HepG2 (cell line): ENCODE data around the gene ENTPD2.

ENCODE experiments used
- CC2D1A ChIP-seq: sonication (generic); formaldehyde crosslinking; IDR thresholded peaks from 2 replicates; pipeline ENCODE4 v1.8.1; 2023; ENCODE audit warnings: mild to moderate bottlenecking, missing genetic modification reagents
- JUND ChIP-seq: sonication (generic); formaldehyde crosslinking; IDR thresholded peaks from 2 replicates; pipeline ENCODE4 v1.8.0; 2022; ENCODE audit warnings: mild to moderate bottlenecking, missing genetic modification reagents
- KAT7 ChIP-seq: IDR thresholded peaks from 2 replicates; pipeline ENCODE4 v1.6.1; 2018; ENCODE audit warnings: borderline replicate concordance, missing compliant biosample characterization
- POLR2A ChIP-seq, 2 experiments: IDR thresholded peaks; 2 replicates each; pipeline ENCODE4 v1.6.1; 2011; ENCODE audit warnings: low read depth in 2 of 2, low read length in 2 of 2, mild to moderate bottlenecking in 1 of 2, moderate library complexity in 1 of 2; ENCODE audit not compliant: insufficient read depth in 1 of 2
- POLR2AphosphoS5 ChIP-seq: IDR thresholded peaks from 2 replicates; pipeline ENCODE4 v1.6.1; 2012; ENCODE audit warnings: low read depth, low read length
- YEATS4 ChIP-seq: sonication (generic); formaldehyde crosslinking; IDR thresholded peaks from 2 replicates; pipeline ENCODE4 v1.4.0; 2020; ENCODE audit warnings: missing genetic modification reagents, borderline replicate concordance
- ZMYM4 ChIP-seq: sonication (generic); formaldehyde crosslinking; IDR thresholded peaks from 2 replicates; pipeline ENCODE4 v1.8.1; 2023; ENCODE audit warnings: mild to moderate bottlenecking, missing genetic modification reagents
- ZNF10 ChIP-seq: sonication (generic); formaldehyde crosslinking; IDR thresholded peaks from 2 replicates; pipeline ENCODE4 v1.4.0; 2020; ENCODE audit warnings: mild to moderate bottlenecking, low read depth, missing genetic modification reagents, borderline replicate concordance
- ZNF335 ChIP-seq: sonication (generic); formaldehyde crosslinking; IDR thresholded peaks from 2 replicates; pipeline ENCODE4 v1.4.0; 2020; ENCODE audit warnings: missing genetic modification reagents
- TF ChIP-seq, protein P1 (sequence below): sonication (generic); formaldehyde crosslinking; IDR thresholded peaks from 2 replicates; pipeline ENCODE4 v1.4.0; 2020; ENCODE audit warnings: missing genetic modification reagents, mild to moderate bottlenecking, borderline replicate concordance
- TF ChIP-seq, protein P2 (sequence below): IDR thresholded peaks from 2 replicates; pipeline ENCODE4 v1.4.0; 2020; ENCODE audit warnings: mild to moderate bottlenecking, missing genetic modification reagents
- TF ChIP-seq, protein P3 (sequence below): sonication (generic); formaldehyde crosslinking; IDR thresholded peaks from 2 replicates; pipeline ENCODE4 v1.5.0; 2020; ENCODE audit warnings: mild to moderate bottlenecking, missing genetic modification reagents, moderate library complexity
- TF ChIP-seq, protein P4 (sequence below): sonication (generic); formaldehyde crosslinking; IDR thresholded peaks from 2 replicates; pipeline ENCODE4 v1.8.0; 2022; ENCODE audit warnings: mild to moderate bottlenecking, missing genetic modification reagents, moderate library complexity
- TF ChIP-seq, protein P5 (sequence below): sonication (generic); formaldehyde crosslinking; IDR thresholded peaks from 2 replicates; pipeline ENCODE4 v1.4.0; 2020; ENCODE audit warnings: mild to moderate bottlenecking, missing genetic modification reagents, borderline replicate concordance

DNA sequence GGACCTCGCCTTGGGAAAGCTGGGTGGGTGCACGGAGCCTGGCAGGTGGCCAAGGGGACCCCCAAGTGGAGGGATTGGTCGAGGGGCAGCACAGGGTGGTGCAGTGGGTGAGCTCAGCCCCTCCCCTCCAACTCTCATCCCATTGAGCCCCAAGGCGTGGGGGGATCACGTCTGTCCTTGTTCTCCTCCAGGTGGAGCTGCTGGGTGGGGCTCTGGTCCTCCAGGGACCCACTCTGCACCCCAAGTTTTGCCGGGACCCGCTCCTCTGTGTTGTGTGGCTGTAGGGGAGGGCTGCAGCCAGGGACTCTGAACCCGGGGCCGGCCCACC, 18.4 kb downstream of the ENTPD2 start:
- TF ChIP-seq, protein P1, sequence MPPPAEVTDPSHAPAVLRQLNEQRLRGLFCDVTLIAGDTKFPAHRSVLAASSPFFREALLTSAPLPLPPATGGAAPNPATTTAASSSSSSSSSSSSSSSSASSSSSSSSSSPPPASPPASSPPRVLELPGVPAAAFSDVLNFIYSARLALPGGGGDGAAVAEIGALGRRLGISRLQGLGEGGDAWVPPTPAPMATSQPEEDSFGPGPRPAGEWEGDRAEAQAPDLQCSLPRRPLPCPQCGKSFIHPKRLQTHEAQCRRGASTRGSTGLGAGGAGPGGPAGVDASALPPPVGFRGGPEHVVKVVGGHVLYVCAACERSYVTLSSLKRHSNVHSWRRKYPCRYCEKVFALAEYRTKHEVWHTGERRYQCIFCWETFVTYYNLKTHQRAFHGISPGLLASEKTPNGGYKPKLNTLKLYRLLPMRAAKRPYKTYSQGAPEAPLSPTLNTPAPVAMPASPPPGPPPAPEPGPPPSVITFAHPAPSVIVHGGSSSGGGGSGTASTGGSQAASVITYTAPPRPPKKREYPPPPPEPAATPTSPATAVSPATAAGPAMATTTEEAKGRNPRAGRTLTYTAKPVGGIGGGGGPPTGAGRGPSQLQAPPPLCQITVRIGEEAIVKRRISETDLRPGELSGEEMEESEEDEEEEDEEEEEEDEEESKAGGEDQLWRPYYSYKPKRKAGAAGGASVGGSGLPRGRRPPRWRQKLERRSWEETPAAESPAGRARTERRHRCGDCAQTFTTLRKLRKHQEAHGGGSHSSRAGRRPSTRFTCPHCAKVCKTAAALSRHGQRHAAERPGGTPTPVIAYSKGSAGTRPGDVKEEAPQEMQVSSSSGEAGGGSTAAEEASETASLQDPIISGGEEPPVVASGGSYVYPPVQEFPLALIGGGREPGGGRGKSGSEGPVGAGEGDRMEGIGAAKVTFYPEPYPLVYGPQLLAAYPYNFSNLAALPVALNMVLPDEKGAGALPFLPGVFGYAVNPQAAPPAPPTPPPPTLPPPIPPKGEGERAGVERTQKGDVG (CRISPR knock-in tag) = no peak
- TF ChIP-seq POLR2A (IDR thresholded peaks at IDR 0.05; ENCODE audit: insufficient read depth in 1 of 2, low read depth in 2 of 2, low read length in 2 of 2) (no peak), CC2D1A (no peak), ZNF335 (CRISPR knock-in tag) (no peak), POLR2AphosphoS5 (no peak), ZMYM4 (CRISPR knock-in tag) (no peak), YEATS4 (no peak), ZNF10 (CRISPR knock-in tag) (0 out of 2 replicates have a peak, but pooled peaks have one; percentile 24), JUND (no peak), KAT7 (CRISPR knock-in tag) (no peak)
- TF ChIP-seq, protein P2, sequence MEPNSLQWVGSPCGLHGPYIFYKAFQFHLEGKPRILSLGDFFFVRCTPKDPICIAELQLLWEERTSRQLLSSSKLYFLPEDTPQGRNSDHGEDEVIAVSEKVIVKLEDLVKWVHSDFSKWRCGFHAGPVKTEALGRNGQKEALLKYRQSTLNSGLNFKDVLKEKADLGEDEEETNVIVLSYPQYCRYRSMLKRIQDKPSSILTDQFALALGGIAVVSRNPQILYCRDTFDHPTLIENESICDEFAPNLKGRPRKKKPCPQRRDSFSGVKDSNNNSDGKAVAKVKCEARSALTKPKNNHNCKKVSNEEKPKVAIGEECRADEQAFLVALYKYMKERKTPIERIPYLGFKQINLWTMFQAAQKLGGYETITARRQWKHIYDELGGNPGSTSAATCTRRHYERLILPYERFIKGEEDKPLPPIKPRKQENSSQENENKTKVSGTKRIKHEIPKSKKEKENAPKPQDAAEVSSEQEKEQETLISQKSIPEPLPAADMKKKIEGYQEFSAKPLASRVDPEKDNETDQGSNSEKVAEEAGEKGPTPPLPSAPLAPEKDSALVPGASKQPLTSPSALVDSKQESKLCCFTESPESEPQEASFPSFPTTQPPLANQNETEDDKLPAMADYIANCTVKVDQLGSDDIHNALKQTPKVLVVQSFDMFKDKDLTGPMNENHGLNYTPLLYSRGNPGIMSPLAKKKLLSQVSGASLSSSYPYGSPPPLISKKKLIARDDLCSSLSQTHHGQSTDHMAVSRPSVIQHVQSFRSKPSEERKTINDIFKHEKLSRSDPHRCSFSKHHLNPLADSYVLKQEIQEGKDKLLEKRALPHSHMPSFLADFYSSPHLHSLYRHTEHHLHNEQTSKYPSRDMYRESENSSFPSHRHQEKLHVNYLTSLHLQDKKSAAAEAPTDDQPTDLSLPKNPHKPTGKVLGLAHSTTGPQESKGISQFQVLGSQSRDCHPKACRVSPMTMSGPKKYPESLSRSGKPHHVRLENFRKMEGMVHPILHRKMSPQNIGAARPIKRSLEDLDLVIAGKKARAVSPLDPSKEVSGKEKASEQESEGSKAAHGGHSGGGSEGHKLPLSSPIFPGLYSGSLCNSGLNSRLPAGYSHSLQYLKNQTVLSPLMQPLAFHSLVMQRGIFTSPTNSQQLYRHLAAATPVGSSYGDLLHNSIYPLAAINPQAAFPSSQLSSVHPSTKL (CRISPR knock-in tag) = no peak
- TF ChIP-seq, protein P3, sequence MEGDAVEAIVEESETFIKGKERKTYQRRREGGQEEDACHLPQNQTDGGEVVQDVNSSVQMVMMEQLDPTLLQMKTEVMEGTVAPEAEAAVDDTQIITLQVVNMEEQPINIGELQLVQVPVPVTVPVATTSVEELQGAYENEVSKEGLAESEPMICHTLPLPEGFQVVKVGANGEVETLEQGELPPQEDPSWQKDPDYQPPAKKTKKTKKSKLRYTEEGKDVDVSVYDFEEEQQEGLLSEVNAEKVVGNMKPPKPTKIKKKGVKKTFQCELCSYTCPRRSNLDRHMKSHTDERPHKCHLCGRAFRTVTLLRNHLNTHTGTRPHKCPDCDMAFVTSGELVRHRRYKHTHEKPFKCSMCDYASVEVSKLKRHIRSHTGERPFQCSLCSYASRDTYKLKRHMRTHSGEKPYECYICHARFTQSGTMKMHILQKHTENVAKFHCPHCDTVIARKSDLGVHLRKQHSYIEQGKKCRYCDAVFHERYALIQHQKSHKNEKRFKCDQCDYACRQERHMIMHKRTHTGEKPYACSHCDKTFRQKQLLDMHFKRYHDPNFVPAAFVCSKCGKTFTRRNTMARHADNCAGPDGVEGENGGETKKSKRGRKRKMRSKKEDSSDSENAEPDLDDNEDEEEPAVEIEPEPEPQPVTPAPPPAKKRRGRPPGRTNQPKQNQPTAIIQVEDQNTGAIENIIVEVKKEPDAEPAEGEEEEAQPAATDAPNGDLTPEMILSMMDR (CRISPR knock-in tag) = no peak
- TF ChIP-seq, protein P4, sequence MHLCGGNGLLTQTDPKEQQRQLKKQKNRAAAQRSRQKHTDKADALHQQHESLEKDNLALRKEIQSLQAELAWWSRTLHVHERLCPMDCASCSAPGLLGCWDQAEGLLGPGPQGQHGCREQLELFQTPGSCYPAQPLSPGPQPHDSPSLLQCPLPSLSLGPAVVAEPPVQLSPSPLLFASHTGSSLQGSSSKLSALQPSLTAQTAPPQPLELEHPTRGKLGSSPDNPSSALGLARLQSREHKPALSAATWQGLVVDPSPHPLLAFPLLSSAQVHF (CRISPR knock-in tag) = no peak
- TF ChIP-seq, protein P5, sequence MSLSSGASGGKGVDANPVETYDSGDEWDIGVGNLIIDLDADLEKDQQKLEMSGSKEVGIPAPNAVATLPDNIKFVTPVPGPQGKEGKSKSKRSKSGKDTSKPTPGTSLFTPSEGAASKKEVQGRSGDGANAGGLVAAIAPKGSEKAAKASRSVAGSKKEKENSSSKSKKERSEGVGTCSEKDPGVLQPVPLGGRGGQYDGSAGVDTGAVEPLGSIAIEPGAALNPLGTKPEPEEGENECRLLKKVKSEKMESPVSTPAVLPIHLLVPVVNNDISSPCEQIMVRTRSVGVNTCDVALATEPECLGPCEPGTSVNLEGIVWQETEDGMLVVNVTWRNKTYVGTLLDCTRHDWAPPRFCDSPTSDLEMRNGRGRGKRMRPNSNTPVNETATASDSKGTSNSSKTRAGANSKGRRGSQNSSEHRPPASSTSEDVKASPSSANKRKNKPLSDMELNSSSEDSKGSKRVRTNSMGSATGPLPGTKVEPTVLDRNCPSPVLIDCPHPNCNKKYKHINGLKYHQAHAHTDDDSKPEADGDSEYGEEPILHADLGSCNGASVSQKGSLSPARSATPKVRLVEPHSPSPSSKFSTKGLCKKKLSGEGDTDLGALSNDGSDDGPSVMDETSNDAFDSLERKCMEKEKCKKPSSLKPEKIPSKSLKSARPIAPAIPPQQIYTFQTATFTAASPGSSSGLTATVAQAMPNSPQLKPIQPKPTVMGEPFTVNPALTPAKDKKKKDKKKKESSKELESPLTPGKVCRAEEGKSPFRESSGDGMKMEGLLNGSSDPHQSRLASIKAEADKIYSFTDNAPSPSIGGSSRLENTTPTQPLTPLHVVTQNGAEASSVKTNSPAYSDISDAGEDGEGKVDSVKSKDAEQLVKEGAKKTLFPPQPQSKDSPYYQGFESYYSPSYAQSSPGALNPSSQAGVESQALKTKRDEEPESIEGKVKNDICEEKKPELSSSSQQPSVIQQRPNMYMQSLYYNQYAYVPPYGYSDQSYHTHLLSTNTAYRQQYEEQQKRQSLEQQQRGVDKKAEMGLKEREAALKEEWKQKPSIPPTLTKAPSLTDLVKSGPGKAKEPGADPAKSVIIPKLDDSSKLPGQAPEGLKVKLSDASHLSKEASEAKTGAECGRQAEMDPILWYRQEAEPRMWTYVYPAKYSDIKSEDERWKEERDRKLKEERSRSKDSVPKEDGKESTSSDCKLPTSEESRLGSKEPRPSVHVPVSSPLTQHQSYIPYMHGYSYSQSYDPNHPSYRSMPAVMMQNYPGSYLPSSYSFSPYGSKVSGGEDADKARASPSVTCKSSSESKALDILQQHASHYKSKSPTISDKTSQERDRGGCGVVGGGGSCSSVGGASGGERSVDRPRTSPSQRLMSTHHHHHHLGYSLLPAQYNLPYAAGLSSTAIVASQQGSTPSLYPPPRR (CRISPR knock-in tag) = no peak
